ENCODE data around the gene MCUB.
"Not testable (repeated sequence)": the region's sequence is repeated elsewhere in the genome, so short reads cannot be mapped to it uniquely, and the experiment has no call there.

MCUB gene

GRCh38 chr4:109579997-109580396 lies 20.0 kb downstream of the MCUB start:
- not testable (repeated sequence) for H3K4me3 ChIP-seq (ENCODE audit: low read depth in 1 of 2, low read length in 2 of 2); H3K27ac ChIP-seq (ENCODE audit: low read length); H3K4me1 ChIP-seq (ENCODE audit: control insufficient read depth in 1 of 2, insufficient read depth in 2 of 2, low read length in 2 of 2); H3K9me3 ChIP-seq (ENCODE audit: control insufficient read depth in 1 of 2, low read length in 2 of 2); H3K36me3 ChIP-seq (ENCODE audit: control insufficient read depth in 1 of 2, insufficient read depth in 2 of 2, low read length in 2 of 2); H3K27me3 ChIP-seq (ENCODE audit: low read depth, low read length)

DNA sequence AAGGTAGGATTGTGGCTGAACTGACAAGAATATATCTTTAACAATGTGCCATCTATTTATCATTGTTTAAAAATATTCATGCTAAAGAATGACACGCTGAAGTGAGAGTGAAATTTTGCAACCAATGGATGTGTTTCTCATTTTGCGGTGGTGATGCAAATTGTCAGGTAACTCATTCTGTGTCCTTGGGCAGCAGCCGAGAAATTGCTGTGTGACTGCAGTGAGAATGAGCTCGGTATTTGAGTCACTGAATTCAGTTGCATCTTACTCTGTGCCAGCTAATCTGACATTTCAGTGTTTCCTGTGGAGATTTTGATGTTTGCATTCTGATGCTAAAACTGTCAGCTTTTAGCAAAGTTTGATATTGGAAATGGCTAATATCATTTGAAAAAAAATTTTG lies 28.1 kb downstream of the MCUB start:
- Histone ChIP-seq H3K27ac (ENCODE audit: low read length) (no peak overlapping the region), H3K9me3 (ENCODE audit: control insufficient read depth in 1 of 2, low read length in 2 of 2) (no peaks in the 10 kb centered on the region), H3K4me1 (ENCODE audit: control insufficient read depth in 1 of 2, insufficient read depth in 2 of 2, low read length in 2 of 2) (no peaks in the 10 kb centered on the region), H3K36me3 (ENCODE audit: control insufficient read depth in 1 of 2, insufficient read depth in 2 of 2, low read length in 2 of 2) (no peaks in the 10 kb centered on the region), H3K27me3 (ENCODE audit: low read depth, low read length) (no peaks in the 10 kb centered on the region), H3K4me3 (ENCODE audit: low read depth in 1 of 2, low read length in 2 of 2) (no peak overlapping the region)

GRCh38 chr4:109589119-109589518 lies 29.1 kb downstream of the MCUB start:
- Histone ChIP-seq H3K9me3 (ENCODE audit: control insufficient read depth in 1 of 2, low read length in 2 of 2) (no peaks in the 10 kb centered on the region), H3K27me3 (ENCODE audit: low read depth, low read length) (no peaks in the 10 kb centered on the region), H3K4me1 (ENCODE audit: control insufficient read depth in 1 of 2, insufficient read depth in 2 of 2, low read length in 2 of 2) (no peaks in the 10 kb centered on the region), H3K36me3 (ENCODE audit: control insufficient read depth in 1 of 2, insufficient read depth in 2 of 2, low read length in 2 of 2) (no peaks in the 10 kb centered on the region), H3K4me3 (ENCODE audit: low read depth in 1 of 2, low read length in 2 of 2) (no peak overlapping the region), H3K27ac (ENCODE audit: low read length) (no peak overlapping the region)

GRCh38 chr4:109589605-109590004 lies 29.6 kb downstream of the MCUB start:
- Histone ChIP-seq H3K36me3 (ENCODE audit: control insufficient read depth in 1 of 2, insufficient read depth in 2 of 2, low read length in 2 of 2) (no peaks in the 10 kb centered on the region), H3K27ac (ENCODE audit: low read length) (no peak overlapping the region), H3K4me1 (ENCODE audit: control insufficient read depth in 1 of 2, insufficient read depth in 2 of 2, low read length in 2 of 2) (no peaks in the 10 kb centered on the region), H3K9me3 (ENCODE audit: control insufficient read depth in 1 of 2, low read length in 2 of 2) (no peaks in the 10 kb centered on the region), H3K27me3 (ENCODE audit: low read depth, low read length) (no peaks in the 10 kb centered on the region), H3K4me3 (ENCODE audit: low read depth in 1 of 2, low read length in 2 of 2) (no peak overlapping the region)

DNA sequence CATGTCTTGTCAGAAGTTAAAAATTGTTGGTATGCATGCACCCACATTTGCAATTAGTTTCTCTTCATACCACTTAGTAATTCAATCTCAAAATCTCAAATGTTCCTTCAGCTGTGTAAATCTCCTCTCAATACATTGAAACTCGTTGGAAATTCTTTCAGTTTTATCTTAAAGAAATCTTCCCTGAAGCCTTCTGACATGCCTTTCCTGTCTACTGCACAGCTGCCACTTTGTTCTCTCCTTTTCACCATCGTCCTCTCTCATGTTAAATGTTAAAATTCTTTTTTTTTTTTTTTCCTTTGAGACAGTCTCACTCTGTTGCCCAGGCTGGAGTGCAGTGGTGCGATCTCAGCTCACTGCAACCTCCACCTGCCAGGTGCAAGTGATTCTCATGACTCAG lies 30.9 kb downstream of the MCUB start:
- Histone ChIP-seq H3K36me3 (ENCODE audit: control insufficient read depth in 1 of 2, insufficient read depth in 2 of 2, low read length in 2 of 2) (no peaks in the 10 kb centered on the region), H3K27me3 (ENCODE audit: low read depth, low read length) (no peaks in the 10 kb centered on the region), H3K27ac (ENCODE audit: low read length) (no peak overlapping the region), H3K4me1 (ENCODE audit: control insufficient read depth in 1 of 2, insufficient read depth in 2 of 2, low read length in 2 of 2) (no peaks in the 10 kb centered on the region), H3K4me3 (ENCODE audit: low read depth in 1 of 2, low read length in 2 of 2) (no peak overlapping the region), H3K9me3 (ENCODE audit: control insufficient read depth in 1 of 2, low read length in 2 of 2) (no peaks in the 10 kb centered on the region)

DNA sequence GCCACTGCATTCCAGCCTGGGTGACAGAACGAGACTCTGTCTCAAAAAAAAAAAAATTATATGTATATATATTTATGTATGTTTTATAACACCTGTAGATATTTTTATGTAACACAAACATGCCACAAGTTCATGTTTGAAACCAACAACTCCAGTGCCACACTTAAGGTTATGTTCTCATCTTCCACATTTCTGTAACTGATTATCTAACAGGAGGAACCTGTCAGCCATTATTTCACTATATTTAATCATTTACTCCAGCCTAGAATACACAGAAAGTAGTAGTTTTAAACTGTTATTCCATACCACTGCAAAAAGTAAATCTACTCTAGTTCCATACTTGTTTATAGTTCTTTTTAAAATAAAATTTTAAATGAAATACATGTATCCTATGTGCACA lies 32.3 kb downstream of the MCUB start:
- Histone ChIP-seq H3K27me3 (ENCODE audit: low read depth, low read length) (no peaks in the 10 kb centered on the region), H3K36me3 (ENCODE audit: control insufficient read depth in 1 of 2, insufficient read depth in 2 of 2, low read length in 2 of 2) (no peaks in the 10 kb centered on the region), H3K4me1 (ENCODE audit: control insufficient read depth in 1 of 2, insufficient read depth in 2 of 2, low read length in 2 of 2) (no peaks in the 10 kb centered on the region), H3K4me3 (ENCODE audit: low read depth in 1 of 2, low read length in 2 of 2) (no peak overlapping the region), H3K9me3 (ENCODE audit: control insufficient read depth in 1 of 2, low read length in 2 of 2) (no peaks in the 10 kb centered on the region), H3K27ac (ENCODE audit: low read length) (no peak overlapping the region)

DNA sequence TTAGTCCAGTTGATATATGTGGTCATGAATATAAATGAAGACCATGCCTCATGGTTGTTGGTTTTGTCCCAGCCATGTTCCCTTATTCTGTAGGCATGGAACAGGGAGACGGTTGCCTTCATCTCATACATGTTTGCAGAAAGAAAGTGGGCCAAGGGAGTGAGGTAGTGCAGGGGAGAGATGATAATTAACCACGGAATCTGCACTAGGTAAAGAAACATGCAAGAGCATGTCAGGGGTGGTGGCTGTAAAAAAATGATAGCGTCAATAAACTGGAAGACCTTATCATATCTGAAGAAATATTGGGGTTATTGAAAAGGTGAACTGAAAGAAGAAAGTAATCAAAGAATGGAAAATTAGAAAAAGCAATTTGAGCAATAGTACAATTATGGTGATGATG lies 35.1 kb downstream of the MCUB start:
- not testable (repeated sequence) for H3K4me3 ChIP-seq (ENCODE audit: low read depth in 1 of 2, low read length in 2 of 2); H3K4me1 ChIP-seq (ENCODE audit: control insufficient read depth in 1 of 2, insufficient read depth in 2 of 2, low read length in 2 of 2); H3K36me3 ChIP-seq (ENCODE audit: control insufficient read depth in 1 of 2, insufficient read depth in 2 of 2, low read length in 2 of 2); H3K27me3 ChIP-seq (ENCODE audit: low read depth, low read length); H3K9me3 ChIP-seq (ENCODE audit: control insufficient read depth in 1 of 2, low read length in 2 of 2); H3K27ac ChIP-seq (ENCODE audit: low read length)

DNA sequence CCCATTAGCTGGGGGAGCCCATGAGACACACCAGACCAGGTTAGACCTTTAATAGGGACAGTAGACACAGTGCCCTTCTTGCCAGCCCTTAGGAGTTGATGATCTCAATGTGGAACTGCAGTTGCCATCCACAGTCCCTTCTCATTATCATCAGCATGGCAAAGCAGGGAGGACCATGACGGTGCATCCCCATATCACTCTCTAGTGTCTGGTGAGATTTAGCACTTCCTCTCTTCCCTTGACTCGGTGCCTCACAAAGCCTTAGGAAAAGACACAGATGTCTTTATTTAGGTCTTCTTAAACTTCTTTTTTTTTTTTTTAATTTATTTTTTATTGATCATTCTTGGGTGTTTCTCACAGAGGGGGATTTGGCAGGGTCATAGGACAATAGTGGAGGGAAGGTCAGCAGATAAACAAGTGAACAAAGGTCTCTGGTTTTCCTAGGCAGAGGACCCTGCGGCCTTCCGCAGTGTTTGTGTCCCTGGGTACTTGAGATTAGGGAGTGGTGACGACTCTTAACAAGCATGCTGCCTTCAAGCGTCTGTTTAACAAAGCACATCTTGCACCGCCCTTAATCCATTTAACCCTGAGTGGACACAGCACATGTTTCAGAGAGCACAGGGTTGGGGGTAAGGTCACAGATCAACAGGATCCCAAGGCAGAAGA lies 36.5 kb downstream of the MCUB start:
- not testable (repeated sequence) for H3K36me3 ChIP-seq (ENCODE audit: control insufficient read depth in 1 of 2, insufficient read depth in 2 of 2, low read length in 2 of 2); H3K27me3 ChIP-seq (ENCODE audit: low read depth, low read length); H3K4me3 ChIP-seq (ENCODE audit: low read depth in 1 of 2, low read length in 2 of 2); H3K27ac ChIP-seq (ENCODE audit: low read length); H3K4me1 ChIP-seq (ENCODE audit: control insufficient read depth in 1 of 2, insufficient read depth in 2 of 2, low read length in 2 of 2); H3K9me3 ChIP-seq (ENCODE audit: control insufficient read depth in 1 of 2, low read length in 2 of 2)

DNA sequence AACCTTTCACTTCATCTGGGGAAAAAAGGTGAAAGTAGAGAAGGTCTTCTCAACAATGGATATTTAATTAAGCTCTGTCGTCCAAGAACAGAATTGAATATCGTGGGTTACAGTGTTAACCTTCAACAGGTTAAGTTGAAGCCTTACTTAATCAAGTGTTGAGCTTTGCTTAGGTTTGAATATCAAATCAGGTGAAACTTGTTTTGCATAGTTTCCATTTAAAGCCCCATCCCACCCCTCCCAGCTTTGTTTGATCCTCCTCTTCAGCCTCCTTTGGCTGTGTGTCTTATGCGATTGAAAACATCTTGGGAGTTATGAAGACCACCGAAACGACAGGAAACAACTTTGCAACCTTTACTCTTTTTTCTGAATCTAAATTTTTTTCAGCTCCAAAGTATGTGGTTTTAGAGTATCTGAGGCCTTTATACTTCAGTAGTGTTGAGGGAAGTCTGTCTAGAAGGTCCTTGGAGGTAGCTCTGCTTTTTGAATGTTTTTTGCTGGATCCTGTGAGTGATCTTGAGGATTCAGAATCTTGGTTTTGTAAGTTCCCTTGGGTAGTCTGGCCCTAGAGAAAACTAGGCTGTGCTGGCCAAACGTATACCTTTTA lies 39.1 kb downstream of the MCUB start:
- no peaks in the 10 kb centered on the region for H3K27me3 ChIP-seq (ENCODE audit: low read depth, low read length)
- peaks cover 0 to 2% of the 10 kb centered on the region in 2 donors for H3K9me3 ChIP-seq (ENCODE audit: control insufficient read depth in 1 of 2, low read length in 2 of 2)
- no peak overlapping the region for H3K4me3 ChIP-seq (ENCODE audit: low read depth in 1 of 2, low read length in 2 of 2)
- H3K27ac ChIP-seq (ENCODE audit: low read length), result no peak overlapping the region
- no peaks in the 10 kb centered on the region for H3K36me3 ChIP-seq (ENCODE audit: control insufficient read depth in 1 of 2, insufficient read depth in 2 of 2, low read length in 2 of 2)
- no peaks in the 10 kb centered on the region for H3K4me1 ChIP-seq (ENCODE audit: control insufficient read depth in 1 of 2, insufficient read depth in 2 of 2, low read length in 2 of 2)

GRCh38 chr4:109600431-109600830 lies 40.4 kb downstream of the MCUB start:
- Histone ChIP-seq H3K4me3 (ENCODE audit: low read depth in 1 of 2, low read length in 2 of 2) (no peak overlapping the region), H3K27me3 (ENCODE audit: low read depth, low read length) (no peaks in the 10 kb centered on the region), H3K9me3 (ENCODE audit: control insufficient read depth in 1 of 2, low read length in 2 of 2) (peaks cover 0 to 2% of the 10 kb centered on the region in 2 donors), H3K36me3 (ENCODE audit: control insufficient read depth in 1 of 2, insufficient read depth in 2 of 2, low read length in 2 of 2) (no peaks in the 10 kb centered on the region), H3K4me1 (ENCODE audit: control insufficient read depth in 1 of 2, insufficient read depth in 2 of 2, low read length in 2 of 2) (no peaks in the 10 kb centered on the region), H3K27ac (ENCODE audit: low read length) (no peak overlapping the region)

DNA sequence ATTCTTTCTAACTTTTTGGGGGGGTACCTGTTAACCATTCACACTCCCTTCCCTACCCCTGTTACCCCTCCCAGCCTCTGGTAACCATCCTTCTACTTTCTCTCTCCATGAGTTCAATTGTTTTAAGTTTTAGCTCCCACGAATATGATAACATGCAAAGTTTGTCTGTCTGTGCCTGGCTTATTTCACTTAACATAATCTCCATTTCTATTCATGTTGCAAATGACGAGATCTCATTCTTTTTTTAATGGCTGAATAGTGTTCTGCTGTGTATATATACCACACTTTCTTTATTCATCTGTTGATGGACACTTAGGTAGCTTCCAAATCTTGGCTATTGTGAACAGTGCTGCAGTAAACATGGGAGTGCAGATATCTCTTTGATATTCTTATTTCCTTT lies 41.3 kb downstream of the MCUB start:
- Histone ChIP-seq H3K27ac (ENCODE audit: low read length) (no peak overlapping the region), H3K36me3 (ENCODE audit: control insufficient read depth in 1 of 2, insufficient read depth in 2 of 2, low read length in 2 of 2) (no peaks in the 10 kb centered on the region), H3K9me3 (ENCODE audit: control insufficient read depth in 1 of 2, low read length in 2 of 2) (peaks cover 0 to 2% of the 10 kb centered on the region in 2 donors), H3K27me3 (ENCODE audit: low read depth, low read length) (no peaks in the 10 kb centered on the region), H3K4me3 (ENCODE audit: low read depth in 1 of 2, low read length in 2 of 2) (no peak overlapping the region), H3K4me1 (ENCODE audit: control insufficient read depth in 1 of 2, insufficient read depth in 2 of 2, low read length in 2 of 2) (no peaks in the 10 kb centered on the region)

DNA sequence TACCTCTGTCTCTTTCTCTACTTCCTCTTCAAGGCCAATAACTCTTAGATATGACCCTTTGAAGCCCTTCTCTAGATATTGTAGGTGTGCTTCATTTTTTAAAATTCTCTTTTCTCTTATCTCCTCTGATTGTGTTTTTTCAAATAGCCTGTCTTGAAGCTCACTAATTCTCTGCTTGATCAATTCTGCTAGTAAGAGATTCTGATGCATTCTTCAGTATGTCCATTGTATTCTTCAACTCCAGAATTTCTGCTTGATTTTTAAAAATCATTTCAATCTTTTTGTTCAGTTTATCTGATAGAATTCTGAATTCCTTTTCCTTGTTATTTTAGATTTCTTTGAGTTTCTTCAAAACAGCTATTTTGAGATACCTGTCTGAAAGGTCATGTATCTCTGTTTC lies 47.9 kb downstream of the MCUB start:
- H3K36me3 ChIP-seq (ENCODE audit: control insufficient read depth in 1 of 2, insufficient read depth in 2 of 2, low read length in 2 of 2), result no peaks in the 10 kb centered on the region

More for the DNA sequence above, 47.9 kb downstream of the MCUB start:
- Histone ChIP-seq H3K27me3 (ENCODE audit: low read depth, low read length) (no peaks in the 10 kb centered on the region), H3K9me3 (ENCODE audit: control insufficient read depth in 1 of 2, low read length in 2 of 2) (peaks cover 4 to 11% of the 10 kb centered on the region in 2 donors), H3K4me3 (ENCODE audit: low read depth in 1 of 2, low read length in 2 of 2) (no peak overlapping the region), H3K4me1 (ENCODE audit: control insufficient read depth in 1 of 2, insufficient read depth in 2 of 2, low read length in 2 of 2) (no peaks in the 10 kb centered on the region), H3K27ac (ENCODE audit: low read length) (no peak overlapping the region)
